ENCODE measurements around the gene SPG11.

DNA sequence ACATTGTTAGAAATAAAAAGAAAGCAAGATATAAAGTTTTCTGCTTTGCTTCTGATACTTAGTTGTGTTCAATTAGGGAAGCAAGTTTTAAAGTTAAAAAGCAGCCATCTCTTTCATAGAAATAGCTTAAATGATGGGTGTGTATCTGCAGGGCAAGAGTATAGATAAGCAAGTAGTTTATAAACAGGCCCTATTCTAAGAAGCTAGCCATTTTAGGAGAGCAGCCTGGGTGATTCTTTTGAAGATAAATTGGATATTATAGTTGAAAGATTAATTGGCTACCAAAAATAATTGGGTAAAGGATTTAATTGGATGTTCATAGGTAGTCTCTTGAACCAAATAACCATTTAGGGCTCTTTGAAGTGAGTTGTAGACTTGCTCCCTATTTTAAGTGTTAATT, 120.9 kb downstream of the SPG11 start:
- TF ChIP-seq CTCF (IDR thresholded peaks at IDR 0.05; ENCODE audit: insufficient read depth, low read length, poor library complexity, severe bottlenecking) (no peak), EZH2phosphoT487 (conservative IDR thresholded peaks at IDR 0.05; ENCODE audit: low read length) (no peak)
